PFSK-1 (cell line): ENCODE measurements around the gene VAT1L.

Experiments used
- FOXP2 ChIP-seq: optimal IDR thresholded peaks from 2 replicates; pipeline ENCODE3; 2011; ENCODE audit warnings: borderline replicate concordance, control low read depth, inconsistent platforms; ENCODE audit not compliant: insufficient read depth; ENCODE audit errors: extremely low read length, extremely low read depth
- POLR2AphosphoS5 ChIP-seq: IDR thresholded peaks from 2 replicates; pipeline ENCODE4 v1.6.1; 2012; ENCODE audit warnings: low read depth, mild to moderate bottlenecking, control low read depth, low read length, moderate library complexity
- REST ChIP-seq, 2 experiments: IDR thresholded peaks; 2 replicates each; pipeline versions ENCODE4 v1.6.1 to v1.8.0; 2011 to 2012; ENCODE audit warnings: low read depth in 2 of 2, low read length in 2 of 2, control low read depth in 1 of 2, inconsistent platforms in 1 of 2, mild to moderate bottlenecking in 1 of 2, moderate library complexity in 1 of 2; ENCODE audit not compliant: insufficient read depth in 1 of 2
- SIN3A ChIP-seq: IDR thresholded peaks from 2 replicates; pipeline ENCODE4 v1.6.1; 2012; ENCODE audit warnings: mild to moderate bottlenecking, low read length, moderate library complexity, borderline replicate concordance; ENCODE audit not compliant: insufficient read depth
- TAF1 ChIP-seq: IDR thresholded peaks from 2 replicates; pipeline ENCODE4 v1.6.1; 2012; ENCODE audit warnings: low read length, control low read depth, borderline replicate concordance; ENCODE audit not compliant: insufficient read depth

- no peak for TF ChIP-seq REST (IDR thresholded peaks at IDR 0.05; ENCODE audit: insufficient read depth in 1 of 2, low read depth in 2 of 2, low read length in 2 of 2)
- TF ChIP-seq POLR2AphosphoS5: no peak
- no peak for TF ChIP-seq TAF1
- TF ChIP-seq SIN3A: no peak
- TF ChIP-seq FOXP2: no peak
These were observed 149.2 kb downstream of the VAT1L start for GRCh38 chr16:77937473-77938149.
